Stimulated activated CD8-positive, alpha-beta memory T cell treated with anti-CD3 and anti-CD28 coated beads, Interleukin-7, amount 100 ng/mL, for 4 hours (primary cell): ENCODE measurements around the gene LTN1.

Experiments
- DNase-seq, 2 donors: peaks; one replicate each; pipeline ENCODE4 v3.0.0-alpha.2; 2020; ENCODE audit warnings: low read depth in 2 of 2

LTN1 gene

DNA sequence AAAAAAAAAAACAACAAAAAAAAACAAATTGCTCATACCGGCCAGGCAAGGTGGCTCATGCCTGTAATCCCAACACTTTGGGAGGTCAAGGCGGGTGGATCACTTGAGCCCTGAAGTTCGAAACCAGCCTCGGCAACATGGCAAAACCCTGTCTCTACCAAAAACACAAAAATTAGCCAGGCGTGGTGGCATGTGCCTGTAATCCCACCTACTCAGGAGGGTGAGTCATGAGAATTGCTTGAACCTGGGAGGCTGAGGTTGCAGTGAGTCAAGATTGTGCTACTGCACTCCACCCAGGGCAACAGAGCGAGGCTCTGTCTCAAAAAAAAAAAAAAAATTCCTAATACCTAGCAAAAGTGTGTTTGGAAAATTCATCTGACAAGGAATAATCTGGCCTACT is 4.5 kb downstream of the LTN1 start:
- peak in 1 of 2 donors; percentile 5 for DNase-seq

DNA sequence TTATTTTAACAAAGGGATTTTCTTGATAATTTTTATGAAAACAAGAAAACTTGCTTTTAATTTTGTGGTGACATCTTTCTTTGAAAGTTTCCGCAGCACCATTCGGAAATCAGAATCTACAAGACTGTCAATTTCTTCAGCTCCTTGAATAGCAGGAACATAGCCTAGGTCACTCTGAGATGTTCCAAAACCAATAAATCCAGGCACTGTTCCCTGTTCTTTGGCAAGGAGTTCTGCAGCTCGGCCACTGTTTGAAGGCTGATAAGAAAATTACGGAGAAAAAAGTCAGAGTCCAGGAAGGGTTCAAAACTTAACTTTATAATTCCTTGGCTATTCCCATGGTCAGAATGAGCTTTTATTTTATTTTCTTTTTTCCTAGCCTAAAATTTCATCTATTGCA is 6.0 kb downstream of the LTN1 start:
- no peak for DNase-seq

DNA sequence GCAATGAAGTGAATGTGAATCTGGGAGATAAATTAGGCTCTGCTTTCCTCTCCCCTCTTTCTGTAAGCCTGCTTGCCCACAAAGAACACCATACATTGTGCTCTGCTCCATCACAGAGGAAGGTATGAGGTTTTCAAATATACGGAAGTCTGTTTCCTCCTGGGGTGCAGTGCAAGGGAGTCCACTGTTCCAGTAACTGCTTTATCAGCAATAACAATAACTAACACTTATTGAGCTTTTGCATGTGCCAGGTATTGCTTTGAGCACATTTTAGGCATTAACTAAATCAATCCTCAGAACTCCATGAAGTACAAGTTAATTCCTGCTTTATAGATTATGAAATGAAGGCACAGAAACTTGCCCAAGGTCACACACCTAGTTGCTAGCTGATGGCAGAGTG is 10.0 kb downstream of the LTN1 start:
- DNase-seq = no peak

DNA sequence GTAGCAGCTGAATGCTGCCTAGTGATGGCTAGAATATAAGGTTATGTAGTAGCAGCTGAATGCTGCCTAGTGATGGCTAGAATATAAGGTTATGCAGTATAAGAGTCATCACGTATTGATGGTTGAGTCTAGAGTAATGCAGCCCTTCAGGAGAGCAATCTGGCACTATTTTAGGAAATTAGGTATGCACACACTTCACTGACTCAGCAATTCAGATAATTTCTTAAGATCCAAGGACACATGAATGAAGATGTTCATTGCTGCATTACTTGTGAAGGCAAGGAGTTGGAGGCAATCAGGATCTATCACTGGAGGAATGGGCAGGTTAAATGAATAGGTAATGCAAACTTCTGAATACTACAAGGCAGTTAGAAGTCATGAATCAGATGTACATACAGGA is 13.6 kb downstream of the LTN1 start:
- DNase-seq = no peak

DNA sequence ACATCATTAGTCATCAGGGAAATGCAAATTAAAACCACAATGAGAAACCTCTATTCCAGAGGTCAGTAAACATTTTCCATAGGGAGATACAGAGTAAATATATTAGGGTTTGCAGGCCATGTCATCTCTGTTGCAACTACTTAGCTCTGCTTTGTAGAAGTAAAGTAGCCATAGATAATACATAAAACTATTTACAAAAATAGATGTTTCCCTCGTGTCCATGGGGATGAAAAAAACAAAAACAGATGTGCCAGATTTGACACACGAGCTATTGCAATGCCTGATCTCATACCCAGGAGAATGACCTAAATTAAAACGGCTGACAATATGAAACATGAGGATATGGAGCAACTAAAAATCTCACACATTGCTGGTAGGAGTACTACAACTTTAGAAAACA is 17.3 kb downstream of the LTN1 start:
- DNase-seq = no peak

DNA sequence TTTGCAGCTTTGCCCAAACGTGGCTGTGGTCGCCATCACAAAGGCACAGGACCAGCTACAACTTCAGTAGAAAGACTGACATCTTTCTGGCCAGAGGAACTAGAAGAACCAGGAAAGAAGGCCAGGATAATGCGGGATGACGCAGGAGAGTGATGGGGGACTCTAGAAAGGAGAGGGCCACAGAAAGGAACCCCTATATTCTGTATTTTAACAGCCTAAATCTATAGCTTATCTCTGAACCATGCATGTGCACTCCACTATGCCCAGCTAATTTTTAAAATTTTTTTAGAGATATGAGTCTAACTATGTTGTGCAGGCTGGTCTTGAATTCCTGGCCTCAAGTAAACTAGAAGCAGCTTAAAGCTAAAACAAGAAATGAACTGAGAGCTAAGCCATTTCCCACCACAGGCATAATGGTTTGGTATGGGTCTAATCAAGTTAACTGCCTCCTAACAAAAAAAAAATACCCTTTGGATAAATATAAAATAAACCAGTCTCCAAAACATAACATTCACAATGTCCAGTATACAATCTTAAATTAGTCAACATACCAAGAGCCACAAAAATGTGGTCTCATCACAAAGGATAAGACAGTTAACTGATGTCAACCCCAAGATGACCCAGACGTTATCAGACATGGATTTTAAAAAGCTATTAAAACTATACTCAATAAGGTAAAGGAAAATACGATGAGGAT is 18.0 kb downstream of the LTN1 start:
- DNase-seq = no peak

DNA sequence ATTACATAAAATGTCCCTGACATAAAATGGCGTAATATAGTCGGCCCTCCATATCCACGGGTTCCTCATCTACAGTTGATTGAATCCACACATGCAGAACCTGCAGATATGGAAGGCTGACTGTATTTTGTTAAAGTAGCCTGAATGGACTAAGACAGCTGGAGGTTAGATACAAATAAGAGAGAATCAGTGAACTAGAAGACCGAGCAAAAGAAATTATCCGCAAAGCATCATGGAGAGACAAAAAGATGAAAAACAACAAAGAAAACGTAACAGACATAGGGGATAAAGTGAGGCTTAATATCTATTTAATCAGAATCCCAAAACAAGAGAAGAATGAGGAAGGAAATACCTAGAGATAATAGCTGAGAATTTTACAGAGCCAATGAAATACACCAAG is 20.3 kb downstream of the LTN1 start:
- DNase-seq = no peak

DNA sequence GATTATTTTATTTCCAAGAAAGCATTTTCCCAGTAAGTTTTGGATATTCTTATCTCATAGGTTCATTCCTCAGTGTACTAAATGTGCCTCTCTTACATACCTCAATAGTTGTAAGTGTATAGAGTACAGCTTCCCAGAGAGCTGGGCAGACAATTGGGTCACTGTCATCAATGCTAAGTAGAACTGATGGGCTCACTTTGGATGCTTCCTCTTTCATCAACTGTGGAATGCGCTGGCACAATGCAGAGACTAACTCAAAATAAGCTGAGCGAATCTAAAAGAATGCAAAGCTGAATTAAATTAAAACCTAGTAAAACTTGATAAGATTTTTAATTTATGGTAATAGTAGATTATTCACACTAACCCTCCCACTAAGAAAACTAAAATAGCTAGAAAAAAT is 21.5 kb downstream of the LTN1 start:
- no peak for DNase-seq

DNA sequence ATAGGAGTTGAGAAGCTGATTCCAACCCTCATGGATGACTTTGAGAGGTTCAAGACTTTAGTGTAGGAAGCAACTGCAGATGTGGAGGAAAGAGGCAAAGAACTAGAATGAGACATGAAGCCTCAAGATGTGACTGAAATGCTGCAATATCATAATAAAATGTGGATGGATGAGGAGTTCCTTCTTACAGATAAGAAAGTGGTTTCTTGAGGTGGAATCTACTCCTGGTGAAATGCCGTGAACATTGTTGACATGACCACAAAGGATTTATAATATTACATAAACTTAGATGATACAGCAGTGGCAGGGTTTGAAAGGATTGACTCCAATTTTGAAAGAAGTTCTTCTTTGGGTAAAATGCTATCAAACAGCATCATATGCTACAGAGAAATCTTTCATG is 28.8 kb downstream of the LTN1 start:
- no peak for DNase-seq

DNA sequence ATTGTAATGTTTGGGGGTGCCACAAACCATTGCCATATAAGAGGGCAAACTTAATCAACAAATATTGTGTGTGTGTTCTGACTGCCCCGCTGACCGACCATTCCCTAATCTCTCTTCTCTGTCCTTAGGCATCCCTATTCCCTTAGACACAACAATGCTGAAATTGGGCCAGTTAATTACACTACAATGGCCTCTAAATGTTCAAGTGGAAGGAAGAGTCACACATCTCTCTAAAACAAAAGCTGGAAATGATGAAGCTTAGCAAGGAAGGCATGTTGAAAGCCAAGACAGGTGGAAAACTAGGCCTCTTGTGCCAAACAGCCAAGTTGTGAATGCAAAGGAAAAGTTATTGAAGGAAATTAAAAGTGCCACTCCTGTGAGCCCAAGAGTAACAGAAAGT is 30.2 kb downstream of the LTN1 start:
- DNase-seq = no peak

DNA sequence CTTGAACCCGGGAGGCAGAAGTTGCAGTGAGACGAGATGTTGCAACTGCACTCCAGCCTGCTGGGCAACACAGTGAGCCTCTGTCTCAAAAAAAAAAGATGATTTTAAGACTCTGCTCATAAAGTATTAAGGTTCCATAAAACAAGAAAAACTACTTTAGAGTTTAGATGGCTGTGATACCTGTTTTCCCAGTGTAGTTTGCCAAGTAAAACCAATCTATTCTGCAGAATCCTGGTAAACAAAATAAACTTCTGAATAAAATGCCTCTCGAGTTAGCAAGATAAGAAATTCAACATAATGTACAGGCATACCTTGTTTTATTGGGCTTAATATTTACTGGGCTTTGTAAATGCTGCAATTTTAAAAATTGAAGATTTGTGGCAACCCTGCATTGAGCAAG is 30.8 kb downstream of the LTN1 start:
- DNase-seq = no peak

DNA sequence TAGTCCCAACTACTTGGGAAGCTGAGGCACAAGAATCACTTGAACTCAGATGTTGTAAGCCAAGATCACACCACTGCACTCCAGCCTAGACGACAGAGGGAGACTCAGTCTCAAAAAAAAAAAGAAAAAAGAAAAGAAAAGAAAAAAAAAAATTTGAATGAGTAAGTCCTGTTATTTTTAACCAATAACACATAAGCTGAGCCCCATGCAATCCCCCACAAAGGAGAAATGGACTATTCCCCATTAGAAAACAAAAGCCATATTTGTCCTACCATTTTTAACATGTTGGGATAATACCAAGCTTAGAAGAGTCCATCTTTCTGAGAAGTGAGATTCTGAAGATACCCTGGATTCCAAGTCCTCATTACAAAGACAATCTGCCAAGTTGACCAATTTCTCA is 32.4 kb downstream of the LTN1 start:
- no peak for DNase-seq

DNA sequence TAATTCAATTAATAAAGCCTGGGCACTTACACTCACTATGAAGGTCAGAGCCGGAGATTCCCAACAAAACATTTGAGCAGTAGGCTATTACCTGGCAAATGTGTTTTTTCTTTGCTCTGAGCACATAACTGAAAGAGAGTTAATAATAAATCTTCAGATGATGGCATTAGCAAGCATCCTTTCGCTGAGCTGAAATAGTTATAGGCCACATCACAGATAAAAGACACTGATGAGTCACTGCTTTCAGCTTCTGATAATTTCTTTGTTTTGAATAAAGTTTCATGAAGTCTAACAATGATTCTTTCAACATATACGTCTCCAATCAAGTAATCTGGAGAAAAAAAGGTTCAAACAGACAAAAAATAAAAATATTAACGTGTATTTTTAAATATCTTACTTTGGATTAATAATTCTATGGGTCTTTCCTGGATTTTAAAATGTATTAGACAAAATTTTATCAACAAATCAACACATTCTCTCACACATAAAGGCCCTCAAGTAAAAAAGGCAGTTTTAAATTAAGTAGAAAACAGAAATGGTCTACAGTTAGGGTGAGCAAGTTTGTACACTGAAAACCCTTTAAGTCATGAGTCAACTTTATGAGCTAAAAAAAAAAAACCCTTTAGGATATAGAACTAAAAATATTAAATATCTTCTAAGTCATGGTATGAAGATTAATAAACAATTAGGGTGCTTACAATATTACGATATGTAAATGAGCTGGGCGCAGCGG is 33.1 kb downstream of the LTN1 start:
- no peak for DNase-seq

DNA sequence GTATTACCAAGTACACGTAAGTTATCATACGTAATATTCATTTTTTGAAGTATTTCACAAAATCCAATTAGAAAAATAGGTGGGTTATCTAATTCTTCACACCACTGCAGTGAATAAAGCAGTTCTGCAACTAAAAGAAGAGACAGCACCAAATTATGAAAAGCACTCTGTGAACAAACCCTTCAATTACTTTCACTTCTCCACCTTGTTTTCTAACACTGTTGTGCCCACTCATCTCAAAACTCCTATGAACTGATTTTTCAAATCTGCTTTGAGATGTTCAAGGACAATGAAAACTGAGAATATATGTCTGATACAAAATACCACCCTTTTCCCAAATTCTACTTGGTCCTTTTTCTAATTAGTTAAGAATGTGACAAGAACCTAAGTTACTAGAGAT is 39.4 kb downstream of the LTN1 start:
- no peak for DNase-seq

DNA sequence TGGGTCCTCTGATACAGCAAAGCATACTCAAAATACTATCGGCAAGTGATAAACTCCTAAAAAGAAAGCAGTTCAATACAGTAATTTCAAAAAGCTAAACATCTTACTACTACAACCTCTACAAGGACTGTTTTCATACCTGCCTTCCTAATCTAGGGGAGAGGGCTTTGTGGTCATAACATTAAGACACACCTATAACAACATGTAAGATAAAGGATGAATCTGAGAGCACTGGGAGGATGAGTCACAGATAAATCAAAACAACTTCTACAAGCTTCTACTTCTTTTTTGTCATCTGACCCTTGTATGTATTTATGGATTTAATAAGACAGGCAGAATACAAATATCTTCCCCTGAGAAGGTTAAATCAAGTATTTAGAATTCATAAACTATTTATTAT is 40.0 kb downstream of the LTN1 start:
- DNase-seq = no peak

DNA sequence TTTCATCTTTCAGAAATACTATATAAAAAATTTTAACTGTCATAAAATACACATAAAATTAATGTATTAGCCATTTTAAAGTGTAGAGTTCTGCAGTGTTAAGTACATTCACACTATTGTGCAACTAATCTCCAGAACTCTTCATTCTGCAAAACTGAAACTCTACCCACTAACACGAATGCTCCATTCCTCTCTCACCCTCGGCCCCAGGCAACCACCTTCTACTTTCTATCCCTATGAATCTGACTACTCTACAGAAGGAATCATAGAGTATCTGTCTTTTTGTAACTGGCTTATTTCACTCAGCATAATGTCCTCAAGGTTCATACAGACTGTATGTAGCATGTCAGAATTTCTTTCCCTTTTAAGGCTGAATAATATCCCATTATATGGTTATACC is 43.4 kb downstream of the LTN1 start:
- no peak for DNase-seq

DNA sequence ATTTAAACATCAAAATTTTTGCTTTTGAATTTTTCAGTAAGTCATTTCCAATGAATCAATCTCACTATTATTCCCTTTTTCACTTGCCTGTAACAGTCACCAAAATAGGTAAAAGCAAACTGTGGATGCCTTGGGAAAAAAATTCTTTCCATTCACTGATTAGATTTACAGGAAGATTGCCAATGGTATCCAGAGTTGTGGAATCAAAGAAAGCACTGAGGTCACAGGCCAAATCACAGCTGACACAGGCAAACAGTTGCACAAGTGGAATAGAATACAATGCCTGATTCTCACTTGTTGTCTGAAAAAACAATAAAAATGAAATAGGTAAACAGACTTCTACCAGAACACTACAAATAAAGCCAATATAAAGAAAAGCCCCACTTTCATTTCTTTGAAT is 48.4 kb downstream of the LTN1 start:
- no peak for DNase-seq

DNA sequence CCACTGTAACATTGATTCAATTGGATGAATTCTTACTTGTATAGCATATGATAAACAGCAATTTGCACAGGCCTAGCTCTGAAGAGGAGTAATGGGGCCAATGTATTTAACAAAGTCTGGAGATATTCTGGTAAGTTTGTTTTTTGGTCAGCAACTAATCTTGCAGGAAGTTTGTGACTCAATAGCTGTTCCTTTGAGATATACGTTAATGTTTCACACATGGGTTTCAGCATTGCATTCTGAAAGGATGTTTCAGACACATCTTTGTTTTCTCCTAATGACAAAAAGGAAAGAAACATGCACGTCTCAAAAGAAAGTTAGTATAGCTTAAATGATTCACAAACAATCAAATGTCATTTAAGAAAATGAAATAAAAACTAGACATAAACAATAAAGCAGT is 49.0 kb downstream of the LTN1 start:
- no peak for DNase-seq

DNA sequence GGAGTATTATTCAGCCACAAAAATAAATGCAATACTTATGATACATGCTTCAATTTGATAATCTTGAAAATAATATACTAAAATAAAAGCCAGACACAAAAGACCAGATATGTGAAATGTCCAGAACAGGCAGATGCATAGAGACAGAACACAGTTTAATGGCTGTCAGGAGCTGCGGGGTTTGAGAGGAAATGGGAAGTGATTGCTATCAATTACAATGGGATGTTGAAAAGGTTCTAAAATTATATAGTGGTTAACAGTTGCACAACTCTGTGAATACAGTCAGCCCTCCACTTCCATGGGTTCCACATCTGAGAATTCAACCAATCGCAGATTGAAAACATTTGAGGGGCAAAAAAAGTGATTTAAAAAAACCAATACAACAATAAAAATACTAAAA is 54.0 kb downstream of the LTN1 start:
- no peak for DNase-seq

DNA sequence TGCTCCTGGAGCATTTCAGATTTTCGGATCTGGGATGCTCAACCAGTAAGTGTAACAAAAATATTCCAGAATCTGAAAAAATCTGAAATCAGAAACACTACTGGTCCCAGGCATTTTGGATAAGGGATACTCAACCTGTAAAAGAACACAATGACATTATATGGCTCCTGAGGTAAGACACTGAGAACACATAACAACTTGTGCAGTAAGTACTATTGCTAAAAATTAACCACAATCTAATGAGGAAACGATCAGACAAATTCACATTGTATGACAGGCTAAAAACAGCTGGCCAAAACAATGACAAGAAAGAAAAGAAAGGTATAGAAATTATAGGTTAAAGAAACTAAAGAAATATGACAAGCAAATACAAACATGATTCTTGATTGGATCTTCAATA is 54.9 kb downstream of the LTN1 start:
- DNase-seq = no peak

DNA sequence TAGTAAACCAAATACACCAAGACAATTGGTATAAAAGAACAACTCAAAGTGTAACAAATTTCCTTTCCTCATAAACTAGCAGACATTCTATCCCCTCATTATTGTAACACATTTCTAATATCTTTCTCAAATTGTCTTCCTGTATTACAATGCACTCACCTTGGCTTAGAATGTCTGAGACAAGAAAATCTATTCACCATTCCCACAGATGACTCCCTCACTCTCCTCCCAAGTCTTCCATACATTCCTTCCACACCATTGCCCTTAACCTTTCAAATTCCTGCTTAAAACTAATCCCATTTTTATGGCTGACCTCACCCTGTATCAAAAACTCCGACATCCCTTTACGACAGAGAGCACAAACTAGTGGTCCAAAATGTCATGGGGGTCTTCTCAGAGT is 56.0 kb downstream of the LTN1 start:
- DNase-seq = no peak

DNA sequence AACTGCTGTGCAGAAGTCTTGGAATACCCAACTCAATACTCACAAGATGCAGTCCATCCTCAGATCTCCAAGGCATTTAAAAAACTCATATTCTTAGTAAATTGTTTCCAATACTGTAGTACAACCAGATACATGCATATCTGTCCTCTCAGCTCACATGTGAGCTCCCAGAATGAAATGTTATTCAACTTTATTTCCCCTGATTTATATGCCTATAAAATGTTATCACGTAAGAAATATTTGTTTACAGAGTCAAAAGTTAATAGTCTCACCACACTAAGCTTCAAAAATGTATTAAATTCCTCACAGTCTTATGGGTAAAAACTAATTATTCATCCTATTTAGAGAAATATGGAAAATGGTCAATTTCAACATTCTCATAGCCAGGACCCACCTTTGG is 56.6 kb downstream of the LTN1 start:
- DNase-seq = no peak

DNA sequence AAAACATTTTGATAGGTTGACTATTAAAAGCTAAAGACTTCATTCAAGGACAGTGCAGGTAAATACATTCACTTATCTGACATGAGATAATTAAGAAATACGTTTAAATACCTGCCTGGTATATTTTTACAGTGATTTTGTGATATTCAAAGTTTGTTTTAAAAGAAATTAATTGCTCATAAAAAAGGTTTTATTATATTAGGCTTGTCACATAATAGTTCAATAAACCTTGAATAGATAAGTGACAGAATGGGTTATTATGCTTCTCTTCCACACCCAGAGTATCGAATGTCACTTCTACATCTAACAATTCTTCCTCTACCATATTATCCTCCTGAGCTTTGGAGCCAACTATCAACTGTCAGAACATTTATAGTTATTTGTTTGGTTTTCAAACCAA is 60.0 kb downstream of the LTN1 start:
- no peak for DNase-seq
